K562 (cell line): ENCODE results near the gene ADAP1. TPM values are rescaled to one million over a fixed set of nuclear protein-coding genes. Genes with fewer than 3 reads are reported as not detected.

ENCODE experiments used
- LCOR ChIP-seq: sonication (generic); formaldehyde crosslinking; IDR thresholded peaks from 2 replicates; pipeline ENCODE4 v1.8.0; 2022; ENCODE audit warnings: mild to moderate bottlenecking, missing genetic modification reagents
- NR4A1 ChIP-seq, 2 experiments: fragments of 250-450 bp in 1 of 2; fragments of 450-650 bp in 1 of 2; sonication (Bioruptor Pico) in 1 of 2; IDR thresholded peaks; 2 replicates each; pipeline versions ENCODE4 v1.4.0 to v1.6.1; 2016 to 2020; ENCODE audit warnings: mild to moderate bottlenecking in 2 of 2, missing compliant biosample characterization in 1 of 2, missing genetic modification characterization in 1 of 2, moderate library complexity in 1 of 2
- PURB ChIP-seq: sonication (generic); formaldehyde crosslinking; IDR thresholded peaks from 2 replicates; pipeline ENCODE4 v1.9.0; 2021; ENCODE audit warnings: low read depth, mild to moderate bottlenecking, missing genetic modification reagents
- ZKSCAN1 ChIP-seq: fragments of 150-350 bp; IDR thresholded peaks from 2 replicates; pipeline ENCODE4 v1.6.1; 2016; ENCODE audit warnings: low read depth, low read length
- polyA plus RNA-seq, 8 experiments: library from polyadenylated mRNA; depleted of rRNA in 4 of 8; stranded (reverse) in 5 of 8; unstranded in 3 of 8; fragments of >200 nt; fragmentation: Nextera tagmentation in 2 of 8; fragmentation: Illumina TruSeq in 1 of 8; extraction: Ambion mirVana in 2 of 8; extraction: Trizol in 1 of 8; gene quantifications; 2 replicates each; pipeline versions ENCODE4 v1.2.1 to v1.2.3, GENCODE V29; 2011 to 2014; ENCODE audit warnings: inconsistent platforms in 1 of 8, missing spikeins in 1 of 8
- total RNA-seq, 7 experiments: library from RNA; depleted of rRNA in 6 of 7; stranded (reverse); fragments of >200 nt in 6 of 7; fragmentation: Illumina TruSeq in 2 of 7; extraction: Trizol in 2 of 7; gene quantifications; 2 replicates each; pipeline versions ENCODE4 v1.2.1 to v1.2.3, GENCODE V29; 2011 to 2021; ENCODE audit warnings: low replicate concordance in 1 of 7
- TF ChIP-seq, protein P1 (sequence below): sonication (generic); formaldehyde crosslinking; IDR thresholded peaks from 2 replicates; pipeline ENCODE4 v1.8.1; 2023; ENCODE audit warnings: missing genetic modification reagents, mild to moderate bottlenecking, borderline replicate concordance
- TF ChIP-seq, protein P2 (sequence below): fragments of 250-450 bp; sonication (Bioruptor Pico); IDR thresholded peaks from 2 replicates; pipeline ENCODE4 v1.8.0; 2022; ENCODE audit warnings: moderate library complexity, mild to moderate bottlenecking, inconsistent platforms
- TF ChIP-seq, protein P3 (sequence below): sonication (generic); formaldehyde crosslinking; IDR thresholded peaks from 2 replicates; pipeline ENCODE4 v1.8.0; 2022; ENCODE audit warnings: missing genetic modification reagents, mild to moderate bottlenecking, borderline replicate concordance

The ADAP1 gene
- total and polyA plus RNA-seq, 9 of the 15 experiments (the other 6 are each of a cell fraction or from before 2014, with no cell fraction given), result 0.27 to 1.4 (median 0.52) TPM; not detected in 3

DNA sequence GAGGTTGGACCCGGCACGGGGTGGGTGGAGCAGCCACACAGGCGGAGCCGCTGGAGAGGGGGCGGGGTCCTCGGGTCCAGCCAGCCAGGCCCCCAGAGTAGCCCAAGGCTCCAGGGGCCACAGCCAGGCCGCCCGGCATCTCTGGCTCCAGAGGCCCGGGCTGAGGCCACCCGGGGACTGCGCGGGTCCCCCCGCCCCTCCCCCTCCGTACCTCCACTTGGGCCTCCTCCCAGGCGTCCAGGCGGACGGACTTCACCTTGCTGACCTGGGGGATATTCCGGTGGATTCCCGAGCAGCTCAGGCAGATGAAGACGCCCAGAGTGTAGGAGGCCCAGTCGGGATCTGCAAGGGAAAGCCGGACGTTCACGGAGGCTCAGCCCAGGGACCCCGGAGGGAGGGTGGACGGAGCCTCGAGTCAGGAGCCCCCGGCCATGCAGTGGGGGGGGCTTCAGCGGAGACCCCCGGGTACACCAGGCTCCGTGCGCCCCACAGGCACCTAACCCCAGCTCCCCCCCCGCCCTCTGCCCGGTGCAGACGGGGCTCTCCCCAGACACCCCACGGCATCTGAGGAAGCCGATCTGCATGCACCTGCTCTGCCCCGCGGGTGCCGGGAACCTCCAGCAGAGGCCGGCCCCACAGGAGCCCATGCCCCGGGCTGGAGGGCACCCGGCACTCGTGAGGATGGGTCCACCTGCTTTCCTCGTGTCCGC, 19.2 kb downstream of the ADAP1 start (continued):
- TF ChIP-seq, protein P1, sequence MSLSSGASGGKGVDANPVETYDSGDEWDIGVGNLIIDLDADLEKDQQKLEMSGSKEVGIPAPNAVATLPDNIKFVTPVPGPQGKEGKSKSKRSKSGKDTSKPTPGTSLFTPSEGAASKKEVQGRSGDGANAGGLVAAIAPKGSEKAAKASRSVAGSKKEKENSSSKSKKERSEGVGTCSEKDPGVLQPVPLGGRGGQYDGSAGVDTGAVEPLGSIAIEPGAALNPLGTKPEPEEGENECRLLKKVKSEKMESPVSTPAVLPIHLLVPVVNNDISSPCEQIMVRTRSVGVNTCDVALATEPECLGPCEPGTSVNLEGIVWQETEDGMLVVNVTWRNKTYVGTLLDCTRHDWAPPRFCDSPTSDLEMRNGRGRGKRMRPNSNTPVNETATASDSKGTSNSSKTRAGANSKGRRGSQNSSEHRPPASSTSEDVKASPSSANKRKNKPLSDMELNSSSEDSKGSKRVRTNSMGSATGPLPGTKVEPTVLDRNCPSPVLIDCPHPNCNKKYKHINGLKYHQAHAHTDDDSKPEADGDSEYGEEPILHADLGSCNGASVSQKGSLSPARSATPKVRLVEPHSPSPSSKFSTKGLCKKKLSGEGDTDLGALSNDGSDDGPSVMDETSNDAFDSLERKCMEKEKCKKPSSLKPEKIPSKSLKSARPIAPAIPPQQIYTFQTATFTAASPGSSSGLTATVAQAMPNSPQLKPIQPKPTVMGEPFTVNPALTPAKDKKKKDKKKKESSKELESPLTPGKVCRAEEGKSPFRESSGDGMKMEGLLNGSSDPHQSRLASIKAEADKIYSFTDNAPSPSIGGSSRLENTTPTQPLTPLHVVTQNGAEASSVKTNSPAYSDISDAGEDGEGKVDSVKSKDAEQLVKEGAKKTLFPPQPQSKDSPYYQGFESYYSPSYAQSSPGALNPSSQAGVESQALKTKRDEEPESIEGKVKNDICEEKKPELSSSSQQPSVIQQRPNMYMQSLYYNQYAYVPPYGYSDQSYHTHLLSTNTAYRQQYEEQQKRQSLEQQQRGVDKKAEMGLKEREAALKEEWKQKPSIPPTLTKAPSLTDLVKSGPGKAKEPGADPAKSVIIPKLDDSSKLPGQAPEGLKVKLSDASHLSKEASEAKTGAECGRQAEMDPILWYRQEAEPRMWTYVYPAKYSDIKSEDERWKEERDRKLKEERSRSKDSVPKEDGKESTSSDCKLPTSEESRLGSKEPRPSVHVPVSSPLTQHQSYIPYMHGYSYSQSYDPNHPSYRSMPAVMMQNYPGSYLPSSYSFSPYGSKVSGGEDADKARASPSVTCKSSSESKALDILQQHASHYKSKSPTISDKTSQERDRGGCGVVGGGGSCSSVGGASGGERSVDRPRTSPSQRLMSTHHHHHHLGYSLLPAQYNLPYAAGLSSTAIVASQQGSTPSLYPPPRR (CRISPR knock-in tag), result no peak
- no peak for TF ChIP-seq NR4A1 (CRISPR knock-in tag; IDR thresholded peaks at IDR 0.05)
- no peak for TF ChIP-seq NR4A1 (tag; IDR thresholded peaks at IDR 0.05)
- no peak for TF ChIP-seq LCOR (CRISPR knock-in tag)
- no peak for TF ChIP-seq PURB (CRISPR knock-in tag)
- TF ChIP-seq ZKSCAN1, result no peak
- TF ChIP-seq, protein P2, sequence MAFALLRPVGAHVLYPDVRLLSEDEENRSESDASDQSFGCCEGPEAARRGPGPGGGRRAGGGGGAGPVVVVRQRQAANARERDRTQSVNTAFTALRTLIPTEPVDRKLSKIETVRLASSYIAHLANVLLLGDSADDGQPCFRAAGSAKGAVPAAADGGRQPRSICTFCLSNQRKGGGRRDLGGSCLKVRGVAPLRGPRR (CRISPR knock-in tag), result no peak
- TF ChIP-seq, protein P3, sequence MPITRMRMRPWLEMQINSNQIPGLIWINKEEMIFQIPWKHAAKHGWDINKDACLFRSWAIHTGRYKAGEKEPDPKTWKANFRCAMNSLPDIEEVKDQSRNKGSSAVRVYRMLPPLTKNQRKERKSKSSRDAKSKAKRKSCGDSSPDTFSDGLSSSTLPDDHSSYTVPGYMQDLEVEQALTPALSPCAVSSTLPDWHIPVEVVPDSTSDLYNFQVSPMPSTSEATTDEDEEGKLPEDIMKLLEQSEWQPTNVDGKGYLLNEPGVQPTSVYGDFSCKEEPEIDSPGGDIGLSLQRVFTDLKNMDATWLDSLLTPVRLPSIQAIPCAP (CRISPR knock-in tag), result no peak
